ENCODE data around the gene VPS41.
A peak's percentile ranks its signal among the peaks of the same experiment; 100 is the strongest.

Gene VPS41

DNA sequence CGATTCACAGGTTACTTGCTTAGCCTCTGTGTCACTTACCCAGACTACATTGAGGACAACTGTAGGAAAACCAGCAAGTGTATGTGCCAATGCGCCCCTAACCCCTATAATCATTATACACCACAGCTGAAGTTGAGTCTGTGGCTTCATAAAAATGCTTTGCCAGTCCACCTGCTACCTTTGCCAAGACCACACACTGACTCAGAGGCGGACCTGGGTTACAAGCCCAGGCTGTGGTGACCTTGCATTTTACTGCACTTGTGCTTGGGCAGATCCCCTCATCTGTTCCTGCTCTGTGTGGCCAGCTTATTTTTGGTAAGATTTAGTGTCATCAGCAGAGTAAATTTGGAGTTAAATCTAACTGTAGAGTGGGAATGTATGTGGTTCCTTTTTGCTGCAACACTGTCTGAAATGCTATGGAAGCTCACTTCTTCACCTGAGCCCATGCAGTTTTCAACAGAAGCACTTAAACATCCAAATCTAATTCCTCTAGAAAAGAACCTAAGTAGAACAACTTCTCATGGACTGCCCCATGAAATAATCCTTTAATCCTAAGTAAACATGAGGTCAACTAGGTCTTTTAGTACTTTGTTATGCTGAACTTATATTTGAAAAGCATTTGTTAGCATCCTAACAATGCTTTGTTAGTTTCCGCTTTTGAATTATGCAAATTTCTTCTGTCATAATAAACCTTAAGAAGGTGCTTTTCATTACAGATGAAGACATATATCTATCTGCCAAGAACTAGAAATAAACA, 181.6 kb downstream of the VPS41 start:
- no peak for DNase-seq (ENCODE audit: low read depth)

DNA sequence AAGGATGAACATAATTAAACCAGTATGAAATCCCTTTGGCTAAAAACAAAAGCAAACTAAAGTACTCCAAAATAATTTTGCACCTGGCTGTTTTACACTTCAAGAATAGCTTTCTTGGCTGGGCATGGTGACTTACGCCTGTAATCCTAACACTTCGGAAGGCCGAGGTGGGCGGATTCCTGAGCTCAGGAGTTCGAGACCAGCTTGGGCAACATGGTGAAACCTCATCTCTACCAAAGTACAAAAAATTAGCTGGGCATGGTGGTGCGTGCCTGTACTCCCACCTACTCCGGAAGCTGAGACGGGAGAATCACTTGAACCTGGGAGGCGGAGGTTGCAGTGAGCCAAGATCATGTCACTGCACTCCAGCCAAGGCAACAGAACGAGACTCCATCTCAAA, 185.7 kb downstream of the VPS41 start:
- DNase-seq (ENCODE audit: low read depth): no peak

DNA sequence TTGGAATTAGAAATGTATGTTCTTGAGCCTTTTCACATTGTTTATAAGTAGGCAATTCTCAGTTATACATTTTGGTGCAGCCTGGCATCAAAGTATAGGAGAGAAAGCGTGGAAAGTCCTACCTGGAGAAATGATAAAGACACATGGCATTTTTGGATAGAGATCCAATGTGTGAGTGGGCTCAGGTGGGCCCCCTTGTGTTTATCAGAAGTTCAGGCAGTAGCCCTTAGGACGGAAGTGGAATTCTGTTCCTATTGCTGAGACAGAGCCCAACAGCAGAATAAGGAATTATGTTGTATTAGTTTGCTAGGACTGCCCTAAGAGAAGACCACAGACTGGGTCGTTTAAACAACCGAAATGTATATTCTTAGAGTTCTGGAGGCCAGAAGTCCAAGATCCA, 192.6 kb downstream of the VPS41 start:
- no peak for DNase-seq (ENCODE audit: low read depth)

DNA sequence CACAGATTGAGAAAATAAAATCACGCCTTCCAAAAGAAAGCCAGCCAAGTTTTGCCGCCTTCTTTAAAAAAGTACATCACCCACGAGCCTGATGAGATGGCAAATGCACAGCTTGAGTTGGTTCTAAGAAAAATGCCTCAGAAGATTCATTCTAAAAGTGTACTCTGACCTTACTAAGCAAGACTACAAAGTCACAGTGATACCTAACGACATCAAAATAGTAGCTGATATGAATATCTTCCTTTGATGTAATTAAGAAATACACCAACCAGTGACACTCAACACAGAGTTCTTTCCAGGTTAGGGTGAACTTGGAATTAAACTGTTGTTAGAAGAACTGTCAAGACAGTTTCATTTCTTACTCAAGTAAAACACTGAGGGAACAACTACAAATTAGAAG, 199.9 kb downstream of the VPS41 start:
- no peak for DNase-seq (ENCODE audit: low read depth)

DNA sequence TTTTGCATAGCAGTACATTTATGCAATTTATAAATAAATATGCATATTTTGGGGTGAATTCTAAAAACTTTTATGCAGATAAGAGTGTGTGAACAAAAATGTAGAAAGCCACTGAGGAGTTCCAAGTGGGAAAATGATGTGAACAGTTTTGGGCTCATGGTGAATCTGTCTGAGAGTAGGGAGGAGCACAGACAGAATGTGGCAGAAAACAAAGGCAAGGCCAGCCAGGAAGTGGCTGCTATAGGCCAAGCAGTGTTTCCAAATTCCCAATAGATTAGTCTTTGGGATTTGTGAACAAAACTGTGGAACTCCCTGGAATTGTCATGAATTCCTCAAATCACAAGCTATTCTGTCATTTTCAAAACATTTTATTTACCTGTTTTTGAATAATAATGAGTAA, 204.2 kb downstream of the VPS41 start:
- no peak for DNase-seq (ENCODE audit: low read depth)

DNA sequence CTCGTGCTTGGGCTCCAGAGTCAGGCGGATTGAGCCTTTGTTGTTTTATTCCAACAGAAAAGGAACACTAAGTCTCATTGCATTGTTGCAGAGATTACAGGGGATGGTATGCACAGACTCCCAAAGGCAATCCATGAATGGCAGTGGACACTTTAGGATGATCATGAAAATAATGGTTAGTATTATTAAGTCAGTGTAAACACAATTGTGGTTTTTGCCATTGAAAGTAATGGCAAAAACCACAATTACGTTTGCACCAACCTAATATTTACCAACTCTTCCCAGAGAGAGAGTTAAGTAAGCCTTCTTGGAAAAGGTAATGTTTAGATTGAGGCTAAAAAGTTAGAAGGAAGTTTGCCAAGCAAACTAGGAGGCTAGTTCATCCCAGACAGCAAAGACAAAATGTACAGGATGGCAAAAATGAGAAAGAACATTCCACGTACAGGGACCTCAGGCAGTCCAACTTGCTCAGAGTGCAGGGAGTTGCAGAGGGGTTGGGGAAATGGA, 204.9 kb downstream of the VPS41 start:
- DNase-seq (ENCODE audit: low read depth): no peak

DNA sequence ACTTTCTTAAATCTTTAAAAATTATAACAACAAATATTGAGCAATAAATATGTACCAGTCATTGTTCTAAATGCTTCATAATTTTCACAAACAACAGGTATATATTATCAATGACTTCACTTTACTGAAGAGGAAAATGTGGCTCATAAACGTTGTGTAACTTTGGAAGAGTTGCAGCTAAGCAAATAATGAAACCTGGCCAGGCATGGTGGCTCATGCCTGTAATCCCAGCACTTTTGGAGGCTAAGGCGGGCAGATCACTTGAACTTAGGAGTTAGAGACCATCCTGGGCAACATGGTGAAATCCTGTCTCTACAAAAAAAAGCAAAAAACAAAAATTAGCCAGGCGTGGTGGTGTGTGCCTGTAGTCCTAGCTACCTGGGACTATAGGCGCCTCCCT, 205.9 kb downstream of the VPS41 start:
- DNase-seq (ENCODE audit: low read depth): no peak

DNA sequence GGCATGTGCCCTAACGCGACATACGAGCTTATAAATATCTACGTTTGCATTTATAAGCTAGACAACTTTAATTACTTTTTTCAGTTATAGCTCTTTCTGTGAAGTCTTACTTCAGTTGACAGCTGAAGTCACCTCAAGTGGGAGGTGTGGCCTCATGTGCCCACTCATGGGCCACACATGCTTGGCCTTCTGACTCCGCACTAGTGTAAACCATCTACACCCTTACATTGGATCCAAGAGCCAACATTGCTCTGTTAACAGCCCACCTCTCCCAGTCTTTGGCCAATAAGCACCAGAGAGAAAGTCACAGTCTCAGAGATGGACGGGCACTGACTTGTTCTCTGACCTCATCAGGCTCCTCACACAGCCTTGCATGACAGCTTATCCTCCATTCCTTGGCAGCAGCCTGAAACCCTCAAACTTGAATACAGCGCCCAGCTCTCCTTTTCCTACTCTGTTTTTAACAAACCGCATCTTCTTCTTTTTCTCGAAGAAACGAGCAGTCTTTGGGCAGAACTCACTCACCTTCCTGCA, 206.9 kb downstream of the VPS41 start:
- no peak for DNase-seq (ENCODE audit: low read depth)

DNA sequence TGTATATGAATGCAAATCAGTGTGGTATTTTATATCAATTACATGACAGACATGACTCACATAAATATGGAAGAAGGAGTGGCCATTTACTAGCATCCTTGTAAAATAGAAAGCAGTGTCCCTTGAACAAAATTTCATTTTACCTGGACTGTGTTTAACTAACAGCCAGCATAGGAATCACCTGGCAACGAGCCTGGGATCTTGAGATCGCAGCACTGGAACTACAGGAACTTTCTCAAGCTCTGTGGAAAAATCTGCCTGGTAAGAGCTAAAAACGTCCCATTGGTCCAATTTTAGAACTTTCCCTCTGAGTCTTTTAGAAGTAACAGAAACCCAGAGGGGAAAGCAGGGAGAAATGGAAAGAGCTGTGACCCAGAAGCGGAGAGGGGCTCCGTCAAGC, 208.9 kb downstream of the VPS41 start:
- no peak for DNase-seq (ENCODE audit: low read depth)

DNA sequence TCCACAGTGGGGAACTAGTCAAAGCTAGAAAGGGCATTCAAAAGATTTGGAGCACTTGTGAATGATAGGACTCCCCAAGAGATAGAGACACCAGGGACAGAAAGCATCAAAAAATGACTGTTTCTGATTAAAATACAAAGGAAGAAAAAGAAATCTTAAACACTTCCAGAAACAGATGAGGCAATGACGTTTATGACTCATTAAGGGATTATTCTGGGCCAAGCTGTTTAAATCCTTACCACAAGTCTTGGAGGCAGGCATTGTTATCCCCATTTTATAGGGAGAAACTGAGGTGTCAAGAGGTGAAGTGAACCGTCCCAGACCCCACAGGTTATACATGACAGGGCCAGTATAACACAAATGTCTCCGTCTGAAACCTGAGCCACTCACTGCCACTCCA, 209.5 kb downstream of the VPS41 start:
- peak; percentile 23 for DNase-seq (ENCODE audit: low read depth)

DNA sequence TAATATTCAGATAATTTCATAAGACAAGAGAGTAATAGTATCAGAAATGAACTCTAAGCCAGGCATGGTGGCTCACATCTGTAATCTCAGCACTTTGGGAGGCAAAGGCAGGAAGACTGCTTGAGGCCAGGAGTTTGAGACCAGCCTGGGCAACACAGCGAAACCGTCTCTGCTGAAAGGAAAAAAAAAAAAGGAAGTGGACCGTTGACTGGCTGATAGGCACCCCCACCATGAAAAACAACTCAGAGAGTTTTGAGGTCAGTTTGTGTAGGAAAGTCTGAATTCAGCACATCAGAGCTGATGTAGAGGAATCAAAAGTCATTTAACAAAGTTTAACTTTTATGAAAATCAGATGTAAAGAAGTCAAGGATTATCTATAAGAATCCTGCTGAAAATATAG, 214.7 kb downstream of the VPS41 start:
- no peak for DNase-seq (ENCODE audit: low read depth)

DNA sequence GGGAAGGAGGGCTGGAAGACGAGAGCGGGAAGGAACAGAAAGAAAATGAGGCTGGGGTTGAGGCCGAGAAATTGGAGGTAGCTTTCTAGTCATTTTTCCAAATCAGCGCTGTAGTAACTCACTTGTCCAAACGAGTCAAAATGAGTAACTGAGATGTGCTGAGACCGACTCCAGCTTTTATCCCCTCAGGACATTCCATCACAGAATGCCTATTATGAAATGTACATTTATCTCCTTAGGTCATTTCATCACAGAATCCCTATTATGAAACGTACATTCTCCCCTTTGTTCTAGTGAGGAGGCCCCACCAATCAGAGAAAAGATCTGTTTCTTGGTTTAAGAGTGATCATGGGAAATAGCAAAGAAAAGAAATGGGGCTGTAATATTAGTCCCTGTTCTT, 222.1 kb downstream of the VPS41 start:
- DNase-seq (ENCODE audit: low read depth): no peak

DNA sequence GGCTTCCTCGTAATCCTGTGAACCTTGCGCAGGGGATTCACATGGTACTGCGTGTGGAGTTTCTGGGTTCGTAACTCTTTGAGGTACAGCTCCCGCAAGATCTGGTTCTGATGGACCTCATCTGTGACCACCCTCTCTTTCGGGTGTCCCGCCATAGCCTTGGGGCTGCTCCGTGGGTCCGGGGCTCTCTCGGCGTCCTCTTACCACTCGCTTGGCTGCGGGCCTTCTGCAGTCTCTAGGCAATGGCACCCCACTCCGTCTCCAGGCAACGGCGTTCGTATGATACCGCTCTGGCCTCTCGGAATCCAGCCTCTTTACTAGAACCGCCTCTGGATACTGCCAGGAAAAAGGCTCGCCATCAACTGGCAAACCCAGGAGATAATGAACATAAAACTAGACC, 223.1 kb downstream of the VPS41 start:
- no peak for DNase-seq (ENCODE audit: low read depth)

DNA sequence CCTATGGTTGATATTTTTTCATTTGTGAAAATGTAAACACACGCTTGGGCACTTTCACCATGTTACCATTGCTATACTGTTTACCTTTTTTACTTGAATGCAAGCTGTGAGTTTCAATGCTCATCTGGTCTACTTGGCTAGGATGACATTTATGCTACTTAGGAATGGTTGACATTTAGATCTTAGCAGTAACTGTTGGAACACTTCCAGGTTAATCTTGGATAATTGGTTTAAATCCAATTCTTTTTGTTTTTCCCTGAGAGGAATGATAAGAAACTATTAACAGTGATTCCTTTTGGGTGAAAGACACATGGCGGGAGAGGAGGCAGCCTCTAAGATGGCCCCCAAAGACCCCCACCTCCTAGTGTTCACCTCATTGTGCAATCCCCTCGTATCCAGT, 226.4 kb downstream of the VPS41 start:
- no peak for DNase-seq (ENCODE audit: low read depth)

DNA sequence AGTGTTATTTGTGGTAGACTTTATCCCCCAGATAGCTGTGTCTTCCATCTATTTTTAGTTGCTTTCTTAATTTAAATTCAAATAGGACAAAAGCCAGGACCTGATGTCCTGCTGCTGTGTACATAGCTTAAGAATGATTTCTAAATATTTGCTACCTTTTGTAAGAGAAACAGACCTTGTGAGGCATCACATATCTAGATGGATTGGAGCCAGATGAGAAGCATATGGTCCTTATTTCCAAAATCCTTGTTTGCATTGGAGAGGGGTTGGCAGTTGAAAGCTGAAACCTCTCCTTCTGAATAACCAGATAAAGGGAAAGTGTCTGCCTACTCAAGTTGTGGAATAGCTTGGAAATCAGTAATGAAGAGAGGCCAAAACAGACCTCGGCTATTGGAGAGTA, 227.1 kb downstream of the VPS41 start:
- DNase-seq (ENCODE audit: low read depth): no peak

DNA sequence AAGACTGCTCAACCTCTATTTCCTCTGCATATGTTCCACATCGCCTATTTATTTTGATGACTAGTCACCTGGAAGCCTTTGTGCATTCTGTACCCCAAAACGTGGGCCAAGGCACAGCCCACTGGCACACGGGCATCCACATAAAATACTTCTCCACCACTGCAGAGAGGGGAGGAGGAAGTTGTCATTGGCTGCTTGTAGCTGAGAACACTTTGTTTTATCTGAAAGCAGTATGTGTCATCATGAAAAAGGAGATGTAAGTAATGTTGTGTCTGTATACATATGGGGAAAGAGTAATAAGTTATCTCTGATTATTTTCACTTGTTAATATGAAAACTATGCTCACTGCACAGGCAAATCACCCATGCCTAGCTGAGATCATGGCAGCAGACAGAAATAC, 229.6 kb downstream of the VPS41 start:
- no peak for DNase-seq (ENCODE audit: low read depth)

DNA sequence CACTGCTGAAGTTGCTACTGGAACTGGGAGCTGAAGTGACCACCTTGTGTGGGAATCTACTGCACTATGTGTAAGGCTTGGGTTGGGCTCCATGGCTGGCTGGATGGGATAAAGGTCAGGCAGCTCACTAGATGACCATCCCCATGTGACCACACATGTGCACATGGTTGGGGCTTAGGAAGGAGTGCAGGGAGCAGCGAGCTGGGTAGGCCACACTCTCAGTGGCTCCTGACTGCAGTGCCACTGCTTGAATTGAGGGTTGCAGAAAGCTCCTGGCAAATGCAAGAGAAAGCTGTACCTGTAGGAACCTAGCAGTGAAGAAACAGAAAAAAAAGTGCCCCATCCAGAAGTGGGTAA, 230.3 kb downstream of the VPS41 start:
- DNase-seq (ENCODE audit: low read depth): no peak

DNA sequence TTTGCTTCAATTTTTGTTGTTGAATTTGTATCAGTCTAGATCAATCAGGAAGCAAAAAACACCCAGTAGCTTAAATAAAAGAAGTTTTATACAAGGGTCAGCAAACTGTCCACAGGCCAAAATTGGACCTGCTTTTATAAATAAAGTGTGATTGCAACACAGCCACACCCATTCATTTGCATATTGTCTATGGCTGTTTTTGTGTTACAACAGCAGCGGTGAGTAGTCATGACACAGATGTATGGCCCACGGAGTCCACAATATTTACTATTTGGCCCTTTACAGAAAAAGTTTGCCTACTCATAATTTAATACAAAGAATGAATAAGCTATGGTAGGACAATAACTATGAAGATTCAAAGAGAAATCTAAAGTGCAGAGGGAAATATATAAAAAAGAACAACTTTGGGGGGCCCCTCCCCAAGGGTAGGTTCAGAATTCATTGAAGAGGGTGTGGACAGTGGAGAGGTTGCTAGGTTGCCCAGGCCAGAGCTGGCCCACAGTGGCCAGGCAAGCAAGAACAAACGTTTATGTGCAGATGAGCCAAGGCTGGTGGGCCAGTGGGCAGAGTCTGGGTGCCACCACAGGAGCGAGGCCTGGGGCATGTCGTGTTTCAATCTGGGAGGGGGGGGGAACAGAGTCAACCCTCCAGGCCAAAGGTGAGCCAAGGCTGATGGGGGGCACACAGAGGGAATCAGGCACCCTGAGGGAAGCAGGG, 230.9 kb downstream of the VPS41 start:
- DNase-seq (ENCODE audit: low read depth): no peak

DNA sequence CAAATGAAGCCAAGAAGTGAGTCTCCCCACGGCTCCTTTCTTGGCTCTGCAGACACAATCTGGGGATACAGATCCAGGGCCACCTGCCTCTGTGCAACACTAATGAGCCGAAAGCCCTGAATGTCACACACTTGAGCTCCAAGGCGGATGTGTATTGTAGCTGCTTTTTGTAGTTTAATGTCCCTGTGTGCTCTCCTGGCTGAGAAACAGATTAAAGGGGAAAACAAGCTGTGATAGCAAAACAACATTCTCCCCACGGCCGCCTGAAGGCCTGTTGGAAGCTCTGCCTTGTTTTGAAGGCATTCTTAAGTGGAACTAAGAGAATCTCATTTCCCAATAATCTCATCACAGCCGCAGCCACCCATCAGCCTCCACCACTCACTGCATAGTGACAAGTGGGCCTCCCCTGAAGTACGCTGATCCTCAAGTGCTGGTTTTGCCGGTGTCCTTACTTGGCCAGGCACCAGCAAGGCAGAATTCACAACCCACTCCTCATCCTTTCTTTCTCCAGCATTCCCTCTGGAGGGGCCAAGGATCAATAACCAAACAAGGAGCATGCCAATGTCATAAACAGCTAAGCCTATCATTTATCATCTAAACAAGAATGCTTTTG, 233.4 kb downstream of the VPS41 start:
- DNase-seq (ENCODE audit: low read depth): no peak

DNA sequence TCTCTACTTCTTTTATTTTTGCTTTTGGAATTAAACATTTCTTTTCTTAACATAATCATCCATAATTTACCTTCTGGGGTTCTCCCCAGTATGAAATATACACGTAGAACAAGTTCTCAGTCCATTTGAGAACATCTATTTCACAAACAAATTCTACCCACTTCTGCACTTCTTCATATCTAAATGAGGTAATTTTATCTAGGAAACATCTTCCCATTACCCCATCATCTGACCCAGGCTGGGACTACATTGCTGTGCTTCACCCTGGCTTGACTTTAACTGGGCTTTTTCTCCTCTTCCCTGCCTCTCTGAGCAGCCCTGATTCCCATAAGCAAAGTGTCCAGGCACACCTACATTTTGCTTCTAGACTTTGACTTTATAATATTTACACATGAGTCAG, 234.5 kb downstream of the VPS41 start:
- no peak for DNase-seq (ENCODE audit: low read depth)

DNA sequence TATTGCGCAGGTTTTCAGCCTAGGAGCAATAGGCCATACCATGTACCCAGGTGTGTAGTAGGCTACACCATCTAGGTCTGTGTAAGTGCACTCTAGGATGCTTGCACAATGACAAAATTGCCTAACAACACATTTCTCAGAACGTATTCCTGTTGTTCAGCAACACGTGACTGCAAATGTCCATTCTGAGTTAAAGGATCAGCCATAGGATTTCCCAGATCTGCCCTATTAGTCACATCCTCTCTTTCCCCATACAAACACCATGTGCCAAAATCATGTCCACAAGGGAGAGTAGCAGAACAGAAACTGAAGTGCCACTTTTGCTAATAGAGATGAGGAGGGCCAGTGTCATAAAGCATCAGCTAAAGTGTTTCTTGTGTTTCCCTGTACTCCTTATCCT, 235.2 kb downstream of the VPS41 start:
- DNase-seq (ENCODE audit: low read depth): peak; percentile 70

Measured in EH (cell line).